C1 segment of cervical spinal cord (tissue), 14 donors: ENCODE measurements around the gene MRPS21.

ENCODE experiments used
- DNase-seq, 14 donors: peaks; one replicate each; lab custom pipeline; 2025; lab: John Stamatoyannopoulos, UW

The MRPS21 gene

DNA sequence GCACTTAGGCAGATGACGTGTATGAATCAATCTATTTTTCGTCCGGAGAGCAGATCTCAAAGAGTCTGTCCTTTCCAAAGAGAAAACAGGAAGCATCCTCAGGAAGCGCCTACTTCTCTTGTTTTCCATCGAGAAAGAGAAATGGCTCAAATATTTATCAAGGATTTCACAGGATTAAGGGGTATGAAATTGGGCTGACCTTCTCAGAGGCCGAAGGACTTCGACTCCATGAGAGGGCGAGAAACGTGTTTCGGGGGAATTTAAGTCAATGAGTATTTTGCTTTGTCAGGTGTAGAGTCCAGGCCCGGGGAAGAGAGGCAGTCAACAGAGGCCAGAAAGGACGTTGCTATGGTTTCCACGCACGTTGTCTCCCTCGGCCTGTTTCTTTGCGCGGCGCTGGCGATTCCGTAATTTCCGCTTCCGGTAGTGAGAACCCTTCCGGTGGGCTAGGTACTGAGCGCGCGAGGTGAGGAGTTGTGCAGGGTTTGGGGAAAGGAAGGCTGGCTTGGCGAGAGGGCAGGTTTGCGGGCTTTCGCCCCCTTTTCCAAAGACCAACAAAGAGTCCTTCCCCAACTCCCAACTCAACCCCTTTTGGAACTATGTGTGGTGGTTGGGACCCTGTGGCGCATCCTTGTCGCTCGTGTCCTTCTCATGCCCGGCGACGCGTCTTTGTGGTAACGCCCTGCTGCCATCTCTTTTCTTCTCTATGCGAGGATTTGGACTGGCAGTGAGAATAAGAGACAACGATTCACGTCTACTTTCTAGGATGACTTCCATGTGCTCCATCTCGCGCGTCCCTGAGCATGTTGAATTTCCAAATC lies at the start of gene MRPS21:
Gene MRPS21, plus strand, starts transcription at position 429 of the 821 bp plus-strand sequence. CDS start 506 bp downstream, outside the sequence.
- peak; percentile 18 to 92 (median 84) for DNase-seq

DNA sequence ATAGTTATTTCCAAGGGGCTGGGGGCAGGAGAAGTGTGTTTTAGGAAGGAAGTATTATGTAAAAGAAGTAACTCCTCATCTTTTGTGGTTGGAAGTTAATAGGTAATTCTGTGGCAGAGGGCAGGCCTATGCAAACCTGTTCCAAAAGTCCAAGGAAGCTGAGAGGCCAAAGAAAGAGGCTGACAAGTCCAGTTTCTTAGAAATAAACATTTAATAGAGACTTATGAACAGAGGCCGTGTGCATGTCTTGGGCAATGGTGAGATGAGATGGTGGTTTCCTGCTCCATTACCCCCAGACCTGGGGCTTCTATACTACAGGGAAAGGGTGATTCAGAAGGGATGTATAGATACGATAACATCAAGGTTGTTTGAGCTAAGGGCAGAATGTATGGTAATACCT lies 43.7 kb upstream of the MRPS21 start:
- no peak for DNase-seq

DNA sequence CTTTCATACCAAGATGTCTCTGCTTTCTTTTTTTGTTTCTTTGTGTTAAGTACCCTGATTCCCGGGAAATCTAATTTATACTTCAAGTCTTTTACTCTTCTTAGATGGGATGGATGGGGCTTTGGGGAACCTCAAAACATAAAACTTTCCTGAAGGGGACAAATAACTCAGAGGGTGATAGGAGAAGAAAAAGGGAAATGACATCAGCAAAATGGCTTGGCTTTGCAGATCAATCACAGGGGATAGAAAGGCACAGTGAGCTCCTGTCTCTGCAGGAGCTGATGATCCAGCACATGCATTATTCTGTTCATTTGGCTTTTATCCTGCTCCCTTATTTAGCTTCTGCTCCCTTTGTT lies 37.5 kb upstream of the MRPS21 start:
- peak in 2 of 14 donors; percentile 40 to 46 for DNase-seq

DNA sequence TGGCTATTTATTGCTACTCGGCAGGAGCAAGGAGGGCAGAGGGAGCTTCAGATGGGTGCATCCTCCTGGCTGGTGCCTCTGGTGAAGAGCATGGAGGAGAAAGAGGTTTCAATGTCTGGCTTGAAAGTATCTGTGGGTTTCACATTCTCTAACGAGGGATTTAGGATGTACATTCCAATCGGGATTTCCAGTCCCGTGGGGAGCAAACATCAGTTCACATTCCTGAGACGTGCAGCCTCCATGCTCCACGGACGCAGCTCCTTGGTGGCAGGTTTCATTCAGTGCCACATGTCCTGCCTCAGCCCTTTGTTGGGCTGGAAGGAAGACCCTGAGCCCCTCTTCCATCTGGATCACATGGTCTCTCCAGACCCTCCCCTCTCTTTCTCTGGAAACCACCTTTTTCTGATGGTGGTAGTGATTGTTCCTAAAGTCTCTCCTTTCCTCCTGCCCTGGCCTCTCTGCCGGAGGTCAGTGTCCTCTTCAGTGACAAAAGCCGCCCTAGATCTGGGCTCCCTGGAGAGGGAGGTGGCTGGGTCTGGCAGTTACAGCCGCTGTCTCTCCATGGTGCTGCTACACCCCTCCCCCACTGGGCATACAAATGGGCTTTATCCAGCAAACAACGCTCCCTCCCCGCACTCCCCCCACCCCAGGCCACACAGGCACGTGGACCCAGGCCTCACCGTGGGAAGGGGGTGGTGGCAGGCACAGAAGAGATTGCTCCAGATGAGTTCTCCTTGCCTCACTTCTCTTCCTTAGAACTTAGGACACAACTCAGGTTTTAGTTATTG lies 36.9 kb upstream of the MRPS21 start:
- peak in 12 of 14 donors; percentile 20 to 84 (median 63) for DNase-seq

DNA sequence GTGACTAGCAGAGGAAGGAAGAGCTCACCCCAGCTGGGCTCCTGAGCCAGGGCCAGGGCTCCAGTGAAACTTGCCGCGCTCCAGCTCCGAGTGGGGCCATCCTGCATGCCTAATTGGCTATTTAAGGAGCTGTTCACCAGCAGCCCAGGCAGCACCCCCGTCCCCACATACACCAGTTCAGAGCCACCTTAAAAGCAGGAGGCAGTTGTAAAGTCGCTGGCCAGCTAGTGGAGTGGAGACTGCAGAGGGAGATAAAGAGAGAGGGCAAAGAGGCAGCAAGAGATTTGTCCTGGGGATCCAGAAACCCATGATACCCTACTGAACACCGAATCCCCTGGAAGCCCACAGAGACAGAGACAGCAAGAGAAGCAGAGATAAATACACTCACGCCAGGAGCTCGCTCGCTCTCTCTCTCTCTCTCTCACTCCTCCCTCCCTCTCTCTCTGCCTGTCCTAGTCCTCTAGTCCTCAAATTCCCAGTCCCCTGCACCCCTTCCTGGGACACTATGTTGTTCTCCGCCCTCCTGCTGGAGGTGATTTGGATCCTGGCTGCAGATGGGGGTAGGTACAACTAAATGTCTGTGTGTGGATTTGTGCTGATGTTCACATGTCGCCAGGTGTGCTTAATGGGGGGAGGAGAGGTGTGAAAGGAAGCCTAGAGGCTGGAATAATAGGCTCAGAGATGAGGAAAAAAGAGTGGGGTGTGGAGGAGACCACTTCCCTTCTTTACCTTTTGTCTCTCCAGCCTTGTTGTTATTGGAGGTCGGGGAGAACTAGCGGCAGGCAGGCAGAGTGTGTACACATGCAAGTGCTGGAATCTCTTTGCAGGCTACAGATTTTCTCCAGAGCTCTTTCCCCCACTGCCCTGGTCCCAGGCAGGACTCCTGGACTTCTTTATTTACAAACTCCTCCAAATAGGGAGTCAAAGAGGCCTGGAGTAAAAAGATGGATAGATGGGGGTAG lies 35.8 kb upstream of the MRPS21 start, which contains the start of gene CA14:
Gene CA14, plus strand, starts transcription at position 151 of the 962 bp plus-strand sequence. Its CDS starts 355 bp downstream, at position 506.
- peak in 12 of 14 donors; percentile 33 to 71 (median 49) for DNase-seq

GRCh38 chr1:150259217-150259616 lies 34.4 kb upstream of the MRPS21 start:
- peak in 6 of 14 donors; percentile 4 to 25 (median 14) for DNase-seq

GRCh38 chr1:150259758-150260669 lies 33.6 kb upstream of the MRPS21 start:
- DNase-seq = no peak

DNA sequence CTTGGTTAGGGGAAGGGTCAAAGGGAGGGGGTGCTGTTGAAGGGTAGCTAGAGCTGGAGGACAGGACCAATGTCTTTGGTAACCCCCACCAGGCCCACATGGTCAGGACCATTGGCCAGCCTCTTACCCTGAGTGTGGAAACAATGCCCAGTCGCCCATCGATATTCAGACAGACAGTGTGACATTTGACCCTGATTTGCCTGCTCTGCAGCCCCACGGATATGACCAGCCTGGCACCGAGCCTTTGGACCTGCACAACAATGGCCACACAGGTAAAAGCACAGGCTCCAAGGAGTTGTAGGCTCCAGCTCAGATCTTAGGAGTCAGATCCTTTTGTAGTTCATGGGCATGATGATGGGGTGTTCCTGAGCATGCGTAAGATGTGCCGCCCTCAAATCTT lies 32.3 kb upstream of the MRPS21 start:
- no peak for DNase-seq

GRCh38 chr1:150262388-150263320 lies 31.0 kb upstream of the MRPS21 start:
- no peak for DNase-seq

DNA sequence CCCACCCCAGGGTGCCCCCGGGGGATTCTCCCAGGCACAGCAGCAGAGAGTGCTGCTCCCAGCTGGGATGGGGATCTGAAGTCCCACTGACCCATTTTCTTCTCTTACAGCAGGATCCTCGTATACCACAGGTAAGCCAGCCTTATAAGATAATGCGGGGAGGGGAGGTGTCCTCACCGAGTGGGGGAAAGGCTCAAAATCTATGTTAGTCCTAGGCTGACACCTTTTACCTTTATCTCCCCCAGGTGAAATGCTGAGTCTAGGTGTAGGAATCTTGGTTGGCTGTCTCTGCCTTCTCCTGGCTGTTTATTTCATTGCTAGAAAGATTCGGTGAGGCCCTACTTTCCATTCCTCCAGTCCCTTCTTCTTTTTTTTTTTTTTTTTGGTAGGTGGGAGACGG lies 30.1 kb upstream of the MRPS21 start:
- DNase-seq = no peak

DNA sequence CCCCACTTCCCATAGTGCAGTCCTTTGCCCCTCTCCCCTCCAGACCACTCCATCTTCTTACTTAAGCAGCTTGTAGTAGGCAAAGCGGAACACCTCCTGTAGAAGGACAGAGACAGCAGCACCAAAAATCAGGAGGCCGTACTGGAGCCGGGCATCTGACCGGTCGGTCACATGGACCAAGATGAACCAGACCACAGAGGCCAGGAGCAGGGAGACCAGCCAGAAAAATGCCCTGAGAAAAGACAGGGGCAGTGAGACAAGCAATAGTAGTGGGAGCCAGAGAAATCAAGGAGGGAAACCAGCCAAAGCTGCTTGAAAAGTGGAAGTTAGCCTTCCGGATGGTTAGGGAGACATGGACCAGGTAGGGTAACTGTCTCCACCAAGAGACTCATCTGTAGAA lies 25.8 kb upstream of the MRPS21 start:
- peak in 1 of 14 donors; percentile 9 for DNase-seq

- peak in 5 of 14 donors; percentile 26 to 62 (median 36) for DNase-seq
These were observed 25.3 kb upstream of the MRPS21 start for GRCh38 chr1:150268340-150268704.

DNA sequence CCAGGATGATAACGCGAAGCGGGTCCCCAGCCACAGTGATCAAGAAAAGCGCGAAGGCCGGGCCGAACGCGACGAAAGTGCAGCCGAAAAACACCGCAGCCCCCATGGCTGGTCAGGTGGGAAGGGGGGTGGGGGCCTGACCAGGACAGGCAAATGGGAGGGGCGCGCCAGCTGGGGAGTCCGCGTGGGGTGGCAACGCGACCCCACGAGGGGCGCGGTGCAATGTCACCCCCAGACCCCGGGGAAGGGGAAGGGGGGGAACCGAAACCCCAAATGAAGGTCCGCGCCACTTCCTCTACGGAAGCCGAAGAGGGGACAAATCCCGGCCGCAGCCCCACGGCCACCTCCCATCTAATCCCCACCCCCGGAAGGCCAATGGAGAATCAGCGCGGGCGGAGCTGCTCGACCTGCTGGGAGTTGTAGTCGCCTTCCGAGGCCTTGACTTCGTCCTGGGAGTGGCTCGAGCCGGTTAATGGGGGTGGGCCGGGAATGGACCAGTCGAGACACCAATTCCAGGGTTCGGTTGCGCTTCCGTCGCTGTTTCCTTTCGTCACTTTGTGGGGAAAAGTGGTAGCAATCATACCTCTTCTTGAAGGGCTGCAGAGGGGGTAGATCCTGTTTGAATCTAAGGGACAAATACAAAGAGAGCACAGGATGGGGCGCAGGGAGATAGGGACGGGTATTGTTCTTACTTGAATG lies 24.8 kb upstream of the MRPS21 start, which contains the start of gene APH1A:
Gene APH1A, minus strand, starts transcription at position 312 of the 699 bp plus-strand sequence. Its CDS starts 206 bp downstream, at position 106.
- DNase-seq = peak; percentile 70 to 97 (median 94)

DNA sequence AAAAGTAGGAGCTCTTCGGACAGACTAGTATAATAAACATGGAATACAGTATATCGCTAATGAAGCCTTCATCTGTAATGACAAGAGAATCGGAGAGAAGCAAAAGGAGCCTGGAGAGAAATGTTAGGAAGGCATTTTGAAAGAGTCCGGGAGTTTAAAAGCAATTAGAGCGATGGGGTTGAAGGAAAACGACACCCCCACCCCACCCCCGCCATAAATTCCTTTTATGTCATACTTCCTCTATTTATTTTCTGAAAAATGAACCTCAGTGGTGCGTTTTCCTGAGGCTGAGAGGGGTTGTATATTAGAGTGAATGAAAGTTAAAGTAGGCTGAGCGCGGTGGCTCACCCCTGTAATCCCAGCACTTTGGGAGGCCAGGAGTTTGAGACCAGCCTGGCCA lies 24.2 kb upstream of the MRPS21 start:
- no peak for DNase-seq

GRCh38 chr1:150271291-150271959 lies 22.2 kb upstream of the MRPS21 start:
- DNase-seq = no peak

GRCh38 chr1:150273311-150273710 lies 20.4 kb upstream of the MRPS21 start:
- DNase-seq = no peak

- DNase-seq = no peak
These were observed 13.4 kb upstream of the MRPS21 start for GRCh38 chr1:150280138-150280707.
